Measurements from ENCODE around the gene SEC61B.

The SEC61B gene

DNA sequence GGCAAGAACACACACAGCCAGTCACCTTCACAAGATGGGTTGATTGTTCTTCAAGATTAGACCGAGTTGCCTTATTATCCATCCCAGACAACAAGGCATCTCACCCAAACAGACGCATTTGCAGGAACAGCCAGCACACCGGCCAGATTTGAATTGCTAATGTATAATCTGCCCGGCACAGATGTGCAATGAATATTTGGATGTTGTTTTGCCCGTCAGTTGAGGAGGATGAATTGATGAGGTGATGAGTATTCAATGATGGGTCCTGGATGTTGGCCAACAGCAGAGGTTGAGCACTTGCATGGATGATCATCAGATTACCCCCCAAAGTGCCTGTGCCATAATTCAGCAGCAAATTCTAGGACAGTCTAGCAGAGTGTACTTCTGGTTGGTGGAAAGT, 20.5 kb upstream of the SEC61B start:
- Histone ChIP-seq H3K36me3 (ENCODE audit: control insufficient read depth in 2 of 2, insufficient read depth in 1 of 2, low read length in 2 of 2) (no peaks in the 10 kb centered on the region), H3K4me3 (ENCODE audit: low read depth, low read length) (no peak overlapping the region), H3K9me3 (ENCODE audit: control insufficient read depth, insufficient read depth, low read depth, low read length) (no peaks in the 10 kb centered on the region), H3K27ac (ENCODE audit: extremely low read depth, low read depth, low read length) (no peak overlapping the region), H3K4me1 (ENCODE audit: control insufficient read depth, insufficient read depth, low read length) (no peaks in the 10 kb centered on the region)
- ChIA-PET POLR2A (interaction anchor here (1.0 kb wide), 1 partner anchor 20 kb away, joined by 3 read pairs; the partner anchor contains the start of genes ALG2 and SEC61B), CTCF (interaction anchor here (0.6 to 3.4 kb wide), 3 partner anchors 17 to 1045 kb away, joined by 3 to 15 read pairs (median 3); no protein-coding TSS in a partner anchor)
- TF ChIP-seq, protein P1, sequence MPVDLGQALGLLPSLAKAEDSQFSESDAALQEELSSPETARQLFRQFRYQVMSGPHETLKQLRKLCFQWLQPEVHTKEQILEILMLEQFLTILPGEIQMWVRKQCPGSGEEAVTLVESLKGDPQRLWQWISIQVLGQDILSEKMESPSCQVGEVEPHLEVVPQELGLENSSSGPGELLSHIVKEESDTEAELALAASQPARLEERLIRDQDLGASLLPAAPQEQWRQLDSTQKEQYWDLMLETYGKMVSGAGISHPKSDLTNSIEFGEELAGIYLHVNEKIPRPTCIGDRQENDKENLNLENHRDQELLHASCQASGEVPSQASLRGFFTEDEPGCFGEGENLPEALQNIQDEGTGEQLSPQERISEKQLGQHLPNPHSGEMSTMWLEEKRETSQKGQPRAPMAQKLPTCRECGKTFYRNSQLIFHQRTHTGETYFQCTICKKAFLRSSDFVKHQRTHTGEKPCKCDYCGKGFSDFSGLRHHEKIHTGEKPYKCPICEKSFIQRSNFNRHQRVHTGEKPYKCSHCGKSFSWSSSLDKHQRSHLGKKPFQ (tag by site-specific recombination; IDR thresholded peaks at IDR 0.05): no peak
- TF ChIP-seq, protein P2, sequence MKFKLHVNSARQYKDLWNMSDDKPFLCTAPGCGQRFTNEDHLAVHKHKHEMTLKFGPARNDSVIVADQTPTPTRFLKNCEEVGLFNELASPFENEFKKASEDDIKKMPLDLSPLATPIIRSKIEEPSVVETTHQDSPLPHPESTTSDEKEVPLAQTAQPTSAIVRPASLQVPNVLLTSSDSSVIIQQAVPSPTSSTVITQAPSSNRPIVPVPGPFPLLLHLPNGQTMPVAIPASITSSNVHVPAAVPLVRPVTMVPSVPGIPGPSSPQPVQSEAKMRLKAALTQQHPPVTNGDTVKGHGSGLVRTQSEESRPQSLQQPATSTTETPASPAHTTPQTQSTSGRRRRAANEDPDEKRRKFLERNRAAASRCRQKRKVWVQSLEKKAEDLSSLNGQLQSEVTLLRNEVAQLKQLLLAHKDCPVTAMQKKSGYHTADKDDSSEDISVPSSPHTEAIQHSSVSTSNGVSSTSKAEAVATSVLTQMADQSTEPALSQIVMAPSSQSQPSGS (tag by site-specific recombination; IDR thresholded peaks at IDR 0.05; ENCODE audit: low read depth): no peak
- TF ChIP-seq ZNF747 (tag by site-specific recombination; IDR thresholded peaks at IDR 0.05) (no peak), SP3 (tag by site-specific recombination; IDR thresholded peaks at IDR 0.05) (no peak), FEZF1 (tag by site-specific recombination; IDR thresholded peaks at IDR 0.05) (no peak)
- TF ChIP-seq, protein P3, sequence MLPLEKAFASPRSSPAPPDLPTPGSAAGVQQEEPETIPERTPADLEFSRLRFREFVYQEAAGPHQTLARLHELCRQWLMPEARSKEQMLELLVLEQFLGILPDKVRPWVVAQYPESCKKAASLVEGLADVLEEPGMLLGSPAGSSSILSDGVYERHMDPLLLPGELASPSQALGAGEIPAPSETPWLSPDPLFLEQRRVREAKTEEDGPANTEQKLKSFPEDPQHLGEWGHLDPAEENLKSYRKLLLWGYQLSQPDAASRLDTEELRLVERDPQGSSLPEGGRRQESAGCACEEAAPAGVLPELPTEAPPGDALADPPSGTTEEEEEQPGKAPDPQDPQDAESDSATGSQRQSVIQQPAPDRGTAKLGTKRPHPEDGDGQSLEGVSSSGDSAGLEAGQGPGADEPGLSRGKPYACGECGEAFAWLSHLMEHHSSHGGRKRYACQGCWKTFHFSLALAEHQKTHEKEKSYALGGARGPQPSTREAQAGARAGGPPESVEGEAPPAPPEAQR (tag by site-specific recombination; IDR thresholded peaks at IDR 0.05): no peak

DNA sequence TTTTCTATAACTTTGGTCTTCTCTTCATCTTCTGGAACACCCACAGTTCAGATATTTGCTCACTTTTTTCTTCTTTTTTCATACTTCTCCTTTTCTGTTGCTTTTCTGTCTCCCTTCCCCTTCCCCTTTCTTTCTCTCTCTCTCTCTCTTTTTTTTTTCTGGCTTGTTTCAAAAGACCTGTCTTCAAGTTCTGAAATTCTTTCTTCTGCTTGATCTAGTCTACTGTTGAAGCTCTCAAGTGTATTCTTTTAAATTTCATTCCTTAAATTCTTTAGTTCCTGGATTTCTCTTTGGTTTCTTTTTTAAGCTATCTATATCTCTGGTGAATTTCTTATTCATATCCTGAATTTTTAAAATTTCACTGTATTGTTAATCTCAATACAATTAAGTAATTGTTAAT, 11.5 kb upstream of the SEC61B start:
- ChIA-PET POLR2A (interaction anchor here (1.1 kb wide), 1 partner anchor 11 kb away, joined by 4 read pairs; the partner anchor contains the start of genes ALG2 and SEC61B), CTCF (interaction anchor here (0.6 kb wide), 1 partner anchor 10 kb away, joined by 3 read pairs; no protein-coding TSS in a partner anchor)
- Histone ChIP-seq H3K36me3 (ENCODE audit: control insufficient read depth in 2 of 2, insufficient read depth in 1 of 2, low read length in 2 of 2) (peaks cover 0 to 6% of the 10 kb centered on the region in 2 experiments; a peak in 1 of 3 replicates), H3K27ac (ENCODE audit: extremely low read depth, low read depth, low read length) (no peak overlapping the region), H3K9me3 (ENCODE audit: control insufficient read depth, insufficient read depth, low read depth, low read length) (no peaks in the 10 kb centered on the region), H3K4me1 (ENCODE audit: control insufficient read depth, insufficient read depth, low read length) (no peaks in the 10 kb centered on the region), H3K4me3 (ENCODE audit: low read depth, low read length) (no peak overlapping the region)
- TF ChIP-seq, protein P4, sequence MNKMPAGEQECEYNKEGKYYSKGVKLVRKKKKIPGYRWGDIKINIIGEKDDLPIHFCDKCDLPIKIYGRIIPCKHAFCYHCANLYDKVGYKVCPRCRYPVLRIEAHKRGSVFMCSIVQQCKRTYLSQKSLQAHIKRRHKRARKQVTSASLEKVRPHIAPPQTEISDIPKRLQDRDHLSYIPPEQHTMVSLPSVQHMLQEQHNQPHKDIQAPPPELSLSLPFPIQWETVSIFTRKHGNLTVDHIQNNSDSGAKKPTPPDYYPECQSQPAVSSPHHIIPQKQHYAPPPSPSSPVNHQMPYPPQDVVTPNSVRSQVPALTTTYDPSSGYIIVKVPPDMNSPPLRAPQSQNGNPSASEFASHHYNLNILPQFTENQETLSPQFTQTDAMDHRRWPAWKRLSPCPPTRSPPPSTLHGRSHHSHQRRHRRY (tag by site-specific recombination; IDR thresholded peaks at IDR 0.05): no peak
- TF ChIP-seq KLF1 (tag by site-specific recombination; IDR thresholded peaks at IDR 0.05): no peak
- TF ChIP-seq GFI1B (tag by site-specific recombination; IDR thresholded peaks at IDR 0.05): no peak
- TF ChIP-seq ZIC2 (tag by site-specific recombination; IDR thresholded peaks at IDR 0.05): no peak
- no peak for TF ChIP-seq ZNF792 (tag by site-specific recombination; IDR thresholded peaks at IDR 0.05)
- TF ChIP-seq, protein P5, sequence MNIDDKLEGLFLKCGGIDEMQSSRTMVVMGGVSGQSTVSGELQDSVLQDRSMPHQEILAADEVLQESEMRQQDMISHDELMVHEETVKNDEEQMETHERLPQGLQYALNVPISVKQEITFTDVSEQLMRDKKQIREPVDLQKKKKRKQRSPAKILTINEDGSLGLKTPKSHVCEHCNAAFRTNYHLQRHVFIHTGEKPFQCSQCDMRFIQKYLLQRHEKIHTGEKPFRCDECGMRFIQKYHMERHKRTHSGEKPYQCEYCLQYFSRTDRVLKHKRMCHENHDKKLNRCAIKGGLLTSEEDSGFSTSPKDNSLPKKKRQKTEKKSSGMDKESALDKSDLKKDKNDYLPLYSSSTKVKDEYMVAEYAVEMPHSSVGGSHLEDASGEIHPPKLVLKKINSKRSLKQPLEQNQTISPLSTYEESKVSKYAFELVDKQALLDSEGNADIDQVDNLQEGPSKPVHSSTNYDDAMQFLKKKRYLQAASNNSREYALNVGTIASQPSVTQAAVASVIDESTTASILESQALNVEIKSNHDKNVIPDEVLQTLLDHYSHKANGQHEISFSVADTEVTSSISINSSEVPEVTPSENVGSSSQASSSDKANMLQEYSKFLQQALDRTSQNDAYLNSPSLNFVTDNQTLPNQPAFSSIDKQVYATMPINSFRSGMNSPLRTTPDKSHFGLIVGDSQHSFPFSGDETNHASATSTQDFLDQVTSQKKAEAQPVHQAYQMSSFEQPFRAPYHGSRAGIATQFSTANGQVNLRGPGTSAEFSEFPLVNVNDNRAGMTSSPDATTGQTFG (tag by site-specific recombination; IDR thresholded peaks at IDR 0.05; ENCODE audit: borderline replicate concordance): no peak
- TF ChIP-seq, protein P6, sequence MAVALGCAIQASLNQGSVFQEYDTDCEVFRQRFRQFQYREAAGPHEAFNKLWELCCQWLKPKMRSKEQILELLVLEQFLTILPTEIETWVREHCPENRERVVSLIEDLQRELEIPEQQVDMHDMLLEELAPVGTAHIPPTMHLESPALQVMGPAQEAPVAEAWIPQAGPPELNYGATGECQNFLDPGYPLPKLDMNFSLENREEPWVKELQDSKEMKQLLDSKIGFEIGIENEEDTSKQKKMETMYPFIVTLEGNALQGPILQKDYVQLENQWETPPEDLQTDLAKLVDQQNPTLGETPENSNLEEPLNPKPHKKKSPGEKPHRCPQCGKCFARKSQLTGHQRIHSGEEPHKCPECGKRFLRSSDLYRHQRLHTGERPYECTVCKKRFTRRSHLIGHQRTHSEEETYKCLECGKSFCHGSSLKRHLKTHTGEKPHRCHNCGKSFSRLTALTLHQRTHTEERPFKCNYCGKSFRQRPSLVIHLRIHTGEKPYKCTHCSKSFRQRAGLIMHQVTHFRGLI (tag by site-specific recombination; IDR thresholded peaks at IDR 0.05): no peak
- no peak for TF ChIP-seq ZNF138 (tag by site-specific recombination; IDR thresholded peaks at IDR 0.05; ENCODE audit: borderline replicate concordance)
- no peak for TF ChIP-seq HOXD13 (CRISPR knock-in tag; IDR thresholded peaks at IDR 0.05; ENCODE audit: borderline replicate concordance)
- TF ChIP-seq, protein P7, sequence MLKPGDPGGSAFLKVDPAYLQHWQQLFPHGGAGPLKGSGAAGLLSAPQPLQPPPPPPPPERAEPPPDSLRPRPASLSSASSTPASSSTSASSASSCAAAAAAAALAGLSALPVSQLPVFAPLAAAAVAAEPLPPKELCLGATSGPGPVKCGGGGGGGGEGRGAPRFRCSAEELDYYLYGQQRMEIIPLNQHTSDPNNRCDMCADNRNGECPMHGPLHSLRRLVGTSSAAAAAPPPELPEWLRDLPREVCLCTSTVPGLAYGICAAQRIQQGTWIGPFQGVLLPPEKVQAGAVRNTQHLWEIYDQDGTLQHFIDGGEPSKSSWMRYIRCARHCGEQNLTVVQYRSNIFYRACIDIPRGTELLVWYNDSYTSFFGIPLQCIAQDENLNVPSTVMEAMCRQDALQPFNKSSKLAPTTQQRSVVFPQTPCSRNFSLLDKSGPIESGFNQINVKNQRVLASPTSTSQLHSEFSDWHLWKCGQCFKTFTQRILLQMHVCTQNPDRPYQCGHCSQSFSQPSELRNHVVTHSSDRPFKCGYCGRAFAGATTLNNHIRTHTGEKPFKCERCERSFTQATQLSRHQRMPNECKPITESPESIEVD (tag by site-specific recombination; IDR thresholded peaks at IDR 0.05): no peak
- TF ChIP-seq ZNF302 (tag by site-specific recombination; IDR thresholded peaks at IDR 0.05; ENCODE audit: low read depth): no peak
- TF ChIP-seq, protein P8, sequence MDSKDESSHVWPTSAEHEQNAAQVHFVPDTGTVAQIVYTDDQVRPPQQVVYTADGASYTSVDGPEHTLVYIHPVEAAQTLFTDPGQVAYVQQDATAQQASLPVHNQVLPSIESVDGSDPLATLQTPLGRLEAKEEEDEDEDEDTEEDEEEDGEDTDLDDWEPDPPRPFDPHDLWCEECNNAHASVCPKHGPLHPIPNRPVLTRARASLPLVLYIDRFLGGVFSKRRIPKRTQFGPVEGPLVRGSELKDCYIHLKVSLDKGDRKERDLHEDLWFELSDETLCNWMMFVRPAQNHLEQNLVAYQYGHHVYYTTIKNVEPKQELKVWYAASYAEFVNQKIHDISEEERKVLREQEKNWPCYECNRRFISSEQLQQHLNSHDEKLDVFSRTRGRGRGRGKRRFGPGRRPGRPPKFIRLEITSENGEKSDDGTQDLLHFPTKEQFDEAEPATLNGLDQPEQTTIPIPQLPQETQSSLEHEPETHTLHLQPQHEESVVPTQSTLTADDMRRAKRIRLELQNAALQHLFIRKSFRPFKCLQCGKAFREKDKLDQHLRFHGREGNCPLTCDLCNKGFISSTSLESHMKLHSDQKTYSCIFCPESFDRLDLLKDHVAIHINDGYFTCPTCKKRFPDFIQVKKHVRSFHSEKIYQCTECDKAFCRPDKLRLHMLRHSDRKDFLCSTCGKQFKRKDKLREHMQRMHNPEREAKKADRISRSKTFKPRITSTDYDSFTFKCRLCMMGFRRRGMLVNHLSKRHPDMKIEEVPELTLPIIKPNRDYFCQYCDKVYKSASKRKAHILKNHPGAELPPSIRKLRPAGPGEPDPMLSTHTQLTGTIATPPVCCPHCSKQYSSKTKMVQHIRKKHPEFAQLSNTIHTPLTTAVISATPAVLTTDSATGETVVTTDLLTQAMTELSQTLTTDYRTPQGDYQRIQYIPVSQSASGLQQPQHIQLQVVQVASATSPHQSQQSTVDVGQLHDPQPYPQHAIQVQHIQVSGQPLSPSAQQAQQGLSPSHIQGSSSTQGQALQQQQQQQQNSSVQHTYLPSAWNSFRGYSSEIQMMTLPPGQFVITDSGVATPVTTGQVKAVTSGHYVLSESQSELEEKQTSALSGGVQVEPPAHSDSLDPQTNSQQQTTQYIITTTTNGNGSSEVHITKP (tag by site-specific recombination; IDR thresholded peaks at IDR 0.05): no peak
- no peak for TF ChIP-seq ZNF324 (tag by site-specific recombination; IDR thresholded peaks at IDR 0.05)
